Thyroid gland (tissue), 4 donors: ENCODE results near the gene OR7D4.

Source experiments
- CTCF ChIP-seq, 6 experiments: fragments of 200-600 bp in 3 of 6; fragments of 450-650 bp in 3 of 6; sonication (generic) in 3 of 6; IDR thresholded peaks; one replicate each; pipeline ENCODE4 v1.5.1; 2016 to 2019; ENCODE audit warnings: antibody characterized with exemption in 6 of 6, mild to moderate bottlenecking in 2 of 6, inconsistent platforms in 1 of 6, moderate library complexity in 1 of 6
- POLR2A ChIP-seq, 2 donors: fragments of 450-650 bp; IDR thresholded peaks; one replicate each; pipeline ENCODE4 v1.6.1; 2017; ENCODE audit warnings: antibody characterized with exemption in 2 of 2, mild to moderate bottlenecking in 2 of 2, moderate library complexity in 1 of 2

GRCh38 chr19:9161427-9161826 is 58.0 kb downstream of the OR7D4 start:
- TF ChIP-seq POLR2A (IDR thresholded peaks at IDR 0.05): no peak
- no peak for TF ChIP-seq CTCF (IDR thresholded peaks at IDR 0.05)
